H1 (cell line): ENCODE measurements around the gene ARHGAP15. TPM values are rescaled to one million over a fixed set of nuclear protein-coding genes. Genes with fewer than 3 reads are reported as not detected.

Experiments
- CTCF ChIA-PET: fragments of 300-600 bp; sonication (Branson Sonifier 250); formaldehyde crosslinking; loops from one replicate; lab custom pipeline; 2021; ENCODE audit not compliant: partially characterized antibody; lab: Charles Lee
- POLR2A ChIA-PET: fragments of 300-600 bp; sonication (Branson Sonifier 250); formaldehyde crosslinking; loops from one replicate; lab custom pipeline; 2021; ENCODE audit warnings: inconsistent platforms; ENCODE audit not compliant: partially characterized antibody; lab: Charles Lee
- DNase-seq, 2 experiments: peaks; one replicate each; pipeline versions ENCODE4 v3.0.0 to v3.0.0-alpha.2; 2010 to 2022; ENCODE audit warnings: low spot score in 2 of 2, low read depth in 1 of 2, mixed read lengths in 1 of 2
- FAIRE-seq: peaks from 2 replicates; lab custom pipeline; 2011; peaks lifted over from hg19 to GRCh38; lab: Jason Lieb, UNC
- H2AFZ ChIP-seq: 2 replicates; pipeline ENCODE4 v1.8.1; 2012; ENCODE audit warnings: low read length, inconsistent platforms
- H2AK5ac ChIP-seq: 2 replicates; pipeline ENCODE4 v1.6.1; 2013; ENCODE audit warnings: low read depth, low read length
- H2BK120ac ChIP-seq: replicated peaks from 2 replicates; pipeline ENCODE3; 2013; ENCODE audit warnings: low read depth, low read length, inconsistent platforms
- H2BK12ac ChIP-seq: 2 replicates; pipeline ENCODE4 v1.6.1; 2013; ENCODE audit warnings: low read depth, low read length
- H2BK15ac ChIP-seq: 2 replicates; pipeline ENCODE4 v1.6.1; 2013; ENCODE audit warnings: low read length
- H2BK20ac ChIP-seq: 2 replicates; pipeline ENCODE4 v1.6.1; 2013; ENCODE audit warnings: low read length
- H2BK5ac ChIP-seq: 2 replicates; pipeline ENCODE4 v1.6.1; 2013; ENCODE audit warnings: low read depth, low read length
- H3K14ac ChIP-seq: 2 replicates; pipeline ENCODE4 v1.6.1; 2013; ENCODE audit warnings: inconsistent platforms; ENCODE audit not compliant: insufficient read length
- H3K18ac ChIP-seq: 2 replicates; pipeline ENCODE4 v1.6.1; 2013; ENCODE audit warnings: low read length; ENCODE audit errors: extremely low read depth
- H3K23ac ChIP-seq: 2 replicates; pipeline ENCODE4 v1.6.1; 2013; ENCODE audit warnings: inconsistent platforms; ENCODE audit not compliant: insufficient read length
- H3K23me2 ChIP-seq: 2 replicates; pipeline ENCODE4 v1.6.1; 2013; ENCODE audit warnings: low read depth, low read length
- H3K27ac ChIP-seq: 2 replicates; pipeline ENCODE4 v1.6.1; 2011; ENCODE audit warnings: low read depth, low read length, inconsistent platforms
- H3K27me3 ChIP-seq, 4 experiments: replicated peaks in 1 of 4; 1 replicate in 1 of 4; 2 replicates in 3 of 4; pipeline versions ENCODE4 v1.6.1 to v1.8.1; 2011 to 2013; ENCODE audit warnings: low read length in 3 of 4, mild to moderate bottlenecking in 3 of 4, inconsistent platforms in 2 of 4, mixed read lengths in 2 of 4, moderate library complexity in 1 of 4; ENCODE audit not compliant: control insufficient read depth in 3 of 4, insufficient read depth in 3 of 4; ENCODE audit errors: extremely low read depth in 1 of 4
- H3K36me3 ChIP-seq, 4 experiments: 2 replicates each; pipeline versions ENCODE4 v1.6.1 to v1.8.1; 2011 to 2013; ENCODE audit warnings: mild to moderate bottlenecking in 4 of 4, low read length in 3 of 4, moderate library complexity in 2 of 4, control low read depth in 1 of 4, inconsistent platforms in 1 of 4; ENCODE audit not compliant: insufficient read depth in 4 of 4, control insufficient read depth in 2 of 4
- H3K4ac ChIP-seq: replicated peaks from 2 replicates; pipeline ENCODE3; 2013; ENCODE audit warnings: low read length, low read depth, mixed read lengths, inconsistent platforms; ENCODE audit not compliant: insufficient read length
- H3K4me1 ChIP-seq, 4 experiments: replicated peaks in 1 of 4; 1 replicate in 1 of 4; 2 replicates in 3 of 4; pipeline versions ENCODE4 v1.6.1 to v1.8.1; 2011 to 2013; ENCODE audit warnings: low read length in 3 of 4, inconsistent platforms in 2 of 4, mixed read lengths in 1 of 4; ENCODE audit not compliant: insufficient read depth in 4 of 4, control insufficient read depth in 3 of 4
- H3K4me2 ChIP-seq, 2 experiments: 2 replicates each; pipeline versions ENCODE4 v1.6.1 to v1.8.1; 2011 to 2013; ENCODE audit warnings: low read depth in 2 of 2, low read length in 2 of 2, control low read depth in 1 of 2, inconsistent platforms in 1 of 2, mild to moderate bottlenecking in 1 of 2; ENCODE audit not compliant: insufficient read depth in 1 of 2
- H3K4me3 ChIP-seq, 4 experiments: fragments of 200-600, 300-600 bp in 1 of 4; sonication (generic), shearing (Covaris generic), sonication (Bioruptor Twin) in 1 of 4; 2 replicates each; pipeline versions ENCODE4 v1.5.1 to v1.8.1; 2011 to 2016; ENCODE audit warnings: low read length in 4 of 4, low read depth in 3 of 4, control low read depth in 2 of 4, inconsistent platforms in 2 of 4, mild to moderate bottlenecking in 2 of 4, mixed read lengths in 1 of 4, moderate library complexity in 1 of 4; ENCODE audit not compliant: insufficient read depth in 2 of 4; ENCODE audit errors: extremely low read depth in 1 of 4
- H3K56ac ChIP-seq: replicated peaks from 2 replicates; pipeline ENCODE3; 2013; ENCODE audit warnings: low read depth, mild to moderate bottlenecking, mixed read lengths, low read length, inconsistent platforms; ENCODE audit not compliant: insufficient read length
- H3K79me1 ChIP-seq: 2 replicates; pipeline ENCODE4 v1.6.1; 2013; ENCODE audit warnings: low read depth, low read length, control low read depth
- H3K79me2 ChIP-seq, 2 experiments: 2 replicates each; pipeline versions ENCODE4 v1.6.1 to v1.8.1; 2012 to 2013; ENCODE audit warnings: low read length in 2 of 2, mild to moderate bottlenecking in 2 of 2, inconsistent platforms in 1 of 2; ENCODE audit not compliant: insufficient read depth in 2 of 2, control insufficient read depth in 1 of 2
- H3K9ac ChIP-seq, 4 experiments: replicated peaks in 1 of 4; 1 replicate in 1 of 4; 2 replicates in 3 of 4; pipeline versions ENCODE4 v1.6.1 to v1.8.1; 2011 to 2013; ENCODE audit warnings: low read depth in 3 of 4, low read length in 3 of 4, control low read depth in 2 of 4, mild to moderate bottlenecking in 2 of 4, moderate library complexity in 2 of 4, inconsistent platforms in 1 of 4; ENCODE audit errors: extremely low read depth in 1 of 4
- H3K9me3 ChIP-seq, 2 experiments: 2 replicates each; pipeline versions ENCODE4 v1.6.1 to v1.8.1; 2012 to 2013; ENCODE audit warnings: mild to moderate bottlenecking in 2 of 2, moderate library complexity in 2 of 2, control low read depth in 1 of 2, inconsistent platforms in 1 of 2, low read depth in 1 of 2, low read length in 1 of 2, mixed read lengths in 1 of 2; ENCODE audit not compliant: insufficient read depth in 2 of 2
- H4K20me1 ChIP-seq, 2 experiments: replicated peaks in 1 of 2; 2 replicates each; pipeline versions ENCODE3 to v1.8.1; 2011 to 2013; ENCODE audit warnings: inconsistent platforms in 2 of 2, low read length in 2 of 2, mild to moderate bottlenecking in 1 of 2; ENCODE audit not compliant: insufficient read depth in 2 of 2, control insufficient read depth in 1 of 2
- H4K5ac ChIP-seq: 2 replicates; pipeline ENCODE4 v1.6.1; 2013; ENCODE audit warnings: low read length, low read depth, mixed read lengths, inconsistent platforms; ENCODE audit not compliant: insufficient read length
- H4K8ac ChIP-seq: 2 replicates; pipeline ENCODE4 v1.8.0; 2013; ENCODE audit warnings: mild to moderate bottlenecking, moderate library complexity, low read length, inconsistent platforms; ENCODE audit not compliant: insufficient read depth; ENCODE audit errors: extremely low read depth
- H4K91ac ChIP-seq: replicated peaks from 2 replicates; pipeline ENCODE3; 2013; ENCODE audit warnings: low read length, mixed read lengths, inconsistent platforms; ENCODE audit not compliant: insufficient read length
- ATF3 ChIP-seq: IDR thresholded peaks from 2 replicates; pipeline ENCODE4 v1.6.1; 2011; ENCODE audit warnings: low read depth, mild to moderate bottlenecking, low read length; ENCODE audit not compliant: insufficient read depth
- CREB1 ChIP-seq: IDR thresholded peaks from 2 replicates; pipeline ENCODE4 v1.6.1; 2012; ENCODE audit warnings: inconsistent platforms
- GTF2F1 ChIP-seq: IDR thresholded peaks from 2 replicates; pipeline ENCODE4 v1.6.1; 2012; ENCODE audit warnings: low read depth, low read length, improper control_type of control experiment, borderline replicate concordance
- HDAC6 ChIP-seq: IDR thresholded peaks from one replicate; pipeline ENCODE4 v1.7.1; 2012; ENCODE audit warnings: low read depth, mild to moderate bottlenecking, inconsistent platforms, low read length, moderate library complexity
- NRF1 ChIP-seq: IDR thresholded peaks from 2 replicates; pipeline ENCODE4 v1.6.1; 2011; ENCODE audit warnings: mild to moderate bottlenecking, low read depth, low read length, improper control_type of control experiment
- PHF8 ChIP-seq: fragments of 200-600 bp; sonication (generic); conservative IDR thresholded peaks from 2 replicates; pipeline ENCODE4 v1.7.1; 2012; ENCODE audit warnings: low read depth, mild to moderate bottlenecking, inconsistent platforms, low read length, moderate library complexity
- POLR2A ChIP-seq, 2 experiments: IDR thresholded peaks; 1 replicate in 1 of 2; 2 replicates in 1 of 2; pipeline ENCODE4 v1.6.1; 2011; ENCODE audit warnings: low read depth in 2 of 2, low read length in 2 of 2, mild to moderate bottlenecking in 2 of 2; ENCODE audit errors: control extremely low read depth in 1 of 2
- RNF2 ChIP-seq: fragments of 200-900, 300-1000 bp; sonication (generic); IDR thresholded peaks from 2 replicates; pipeline ENCODE4 v1.7.1; 2016; ENCODE audit warnings: borderline replicate concordance, low read depth, mild to moderate bottlenecking, antibody characterized with exemption, low read length; ENCODE audit not compliant: poor library complexity, severe bottlenecking; ENCODE audit errors: missing control alignments
- TEAD4 ChIP-seq: IDR thresholded peaks from 2 replicates; pipeline ENCODE4 v1.6.1; 2012; ENCODE audit warnings: low read depth, low read length, inconsistent platforms, mixed read lengths
- WGBS, 2 experiments: shearing (Covaris generic) in 1 of 2; methylation state at CpG; one replicate each; pipeline versions ENCODE4 v1.1.6 to v1.1.7; 2013 to 2015; ENCODE audit warnings: low lambda C conversion rate in 2 of 2, mixed read lengths in 2 of 2, inconsistent platforms in 1 of 2, low coverage in 1 of 2, missing lambda C conversion rate in 1 of 2; ENCODE audit not compliant: insufficient replicate concordance in 2 of 2, insufficient coverage in 1 of 2, insufficient read length in 1 of 2; ENCODE audit errors: extremely low coverage in 1 of 2, missing lambda C conversion rate in 1 of 2; 5-methylcytosine and 5-hydroxymethylcytosine counted together
- polyA plus RNA-seq, 7 experiments: library from polyadenylated mRNA; depleted of rRNA in 3 of 7; stranded (reverse) in 5 of 7; unstranded in 2 of 7; fragments of >200 nt in 5 of 7; fragments of 200-250 nt in 2 of 7; gene quantifications; 1 replicate in 5 of 7; 2 replicates in 1 of 7; 4 replicates in 1 of 7; pipeline versions ENCODE4 v1.2.1 to v1.2.3, GENCODE V29; 2011 to 2013; ENCODE audit warnings: missing spikeins in 2 of 7, mixed read lengths in 2 of 7
- total RNA-seq: library from RNA; stranded (reverse); fragmentation: NEBNext Ultra II Directional; extraction: Animal tissue kit (Norgen Biotek cat#: 25700); gene quantifications from 2 replicates; pipeline ENCODE4 v1.2.1, GENCODE V29; 2021
- TF ChIP-seq, protein P1 (sequence below): IDR thresholded peaks from 2 replicates; pipeline ENCODE4 v1.6.1; 2012; ENCODE audit warnings: inconsistent platforms

The ARHGAP15 gene
- total and polyA plus RNA-seq, 2 of the 8 experiments (the other 6 are each of a cell fraction or from before 2014, with no cell fraction given) = not detected

DNA sequence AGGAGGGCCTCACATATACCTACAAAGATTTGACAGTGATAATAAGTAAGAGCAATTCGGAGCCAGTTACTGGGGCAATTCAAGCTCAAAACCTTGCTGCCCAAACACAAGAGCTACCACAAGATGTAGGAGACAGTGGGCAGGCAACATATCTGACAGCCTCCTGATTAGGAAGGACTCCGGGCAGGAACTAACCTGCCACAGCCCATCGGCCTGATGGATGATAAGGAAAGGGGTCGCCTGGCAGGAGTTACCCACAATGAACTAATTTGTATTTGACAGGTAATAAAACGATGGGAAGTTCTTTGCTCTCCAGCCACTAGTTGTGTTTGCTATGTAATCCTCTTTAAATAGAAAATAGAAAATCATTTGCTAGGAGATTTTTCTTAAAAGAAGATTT, 100.2 kb downstream of the ARHGAP15 start:
- H4K20me1 ChIP-seq = no peaks in the 10 kb centered on the region
- H3K23ac ChIP-seq = no peak overlapping the region
- 65% methylated on average over 5 of the region's 5 CpGs; no CpG with 5 or more reads in 1 of the 2 experiments for WGBS, 2 experiments
- H3K14ac ChIP-seq = no peak overlapping the region
- no peaks in the 10 kb centered on the region for H3K36me3 ChIP-seq
- peak overlapping the region; percentile 9 for H3K56ac ChIP-seq
- no peaks in the 10 kb centered on the region for H3K79me1 ChIP-seq
- peak overlapping the region; percentile 90; the same call in 1 of the 2 replicates for H2AFZ ChIP-seq
- peak overlapping the region; percentile 90; the same call in 1 of the 2 replicates for H3K18ac ChIP-seq
- peak overlapping the region; percentile 36; the same call in 1 of the 2 replicates for H2BK20ac ChIP-seq
- TF ChIP-seq GTF2F1 (no peak), POLR2A (IDR thresholded peaks at IDR 0.05; ENCODE audit: control extremely low read depth in 1 of 2, low read depth in 2 of 2, low read length in 2 of 2) (no peak), ATF3 (no peak), PHF8 (no peak), CREB1 (no peak), RNF2 (no peak), TEAD4 (no peak), HDAC6 (no peak), NRF1 (no peak)
- TF ChIP-seq, protein P1, sequence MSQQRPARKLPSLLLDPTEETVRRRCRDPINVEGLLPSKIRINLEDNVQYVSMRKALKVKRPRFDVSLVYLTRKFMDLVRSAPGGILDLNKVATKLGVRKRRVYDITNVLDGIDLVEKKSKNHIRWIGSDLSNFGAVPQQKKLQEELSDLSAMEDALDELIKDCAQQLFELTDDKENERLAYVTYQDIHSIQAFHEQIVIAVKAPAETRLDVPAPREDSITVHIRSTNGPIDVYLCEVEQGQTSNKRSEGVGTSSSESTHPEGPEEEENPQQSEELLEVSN = no peak
- no peak overlapping the region for H3K27ac ChIP-seq
- no peaks in the 10 kb centered on the region for H3K23me2 ChIP-seq
- no peak overlapping the region; the same call in 1 of the 2 replicates for H2BK5ac ChIP-seq
- H3K27me3 ChIP-seq = no peaks in the 10 kb centered on the region
- no peak overlapping the region for H4K8ac ChIP-seq
- DNase-seq = peak in 1 of 2 experiments; percentile 46
- H2BK15ac ChIP-seq = no peak overlapping the region
- H3K9ac ChIP-seq = peak overlapping the region in 1 of 4 experiments; percentile 24; a peak in 1 of 7 replicates
- H3K79me2 ChIP-seq = no peaks in the 10 kb centered on the region
- H2BK120ac ChIP-seq = peak overlapping the region; percentile 89
- H3K4me2 ChIP-seq = peak overlapping the region in 1 of 2 experiments; percentile 9; a peak in 1 of 4 replicates
- no peak for FAIRE-seq
- CTCF ChIA-PET = interaction anchor here (0.9 to 1.7 kb wide), 7 partner anchors 8 to 130 kb away, joined by 3 to 7 read pairs (median 4); no protein-coding TSS in a partner anchor
- no peak overlapping the region for H3K4ac ChIP-seq
- H2AK5ac ChIP-seq = no peak overlapping the region
- H2BK12ac ChIP-seq = peak overlapping the region; percentile 82
- H3K4me1 ChIP-seq = peaks cover 0 to 16% (median 7%) of the 10 kb centered on the region in 4 experiments; a peak in 5 of 7 replicates
- peak overlapping the region; percentile 92 for H4K5ac ChIP-seq
- POLR2A ChIA-PET = interaction anchor here (1.6 kb wide), 1 partner anchor 12 kb away, joined by 5 read pairs; no protein-coding TSS in a partner anchor
- H3K9me3 ChIP-seq = no peaks in the 10 kb centered on the region; a peak in 1 of 4 replicates
- peak overlapping the region; percentile 51 for H4K91ac ChIP-seq
- no peak overlapping the region for H3K4me3 ChIP-seq
